Thyroid gland (tissue), 4 donors: ENCODE results near the gene TEX55. TPM values are rescaled to one million over a fixed set of nuclear protein-coding genes. Genes with fewer than 3 reads are reported as not detected.
"Not testable (repeated sequence)": the region's sequence is repeated elsewhere in the genome, so short reads cannot be mapped to it uniquely, and the experiment has no call there.

ENCODE experiments used
- DNase-seq, 2 donors: peaks; one replicate each; pipeline ENCODE4 v3.0.0-alpha.2; 2019
- H3K27ac ChIP-seq, 3 donors: fragments of 200-600 bp; sonication (generic); 1 replicate in 2 of 3; 2 replicates in 1 of 3; pipeline ENCODE4 v1.5.1; 2016 to 2019; ENCODE audit warnings: mild to moderate bottlenecking in 1 of 3, moderate library complexity in 1 of 3
- H3K27me3 ChIP-seq: fragments of 200-600 bp; sonication (generic); one replicate; pipeline ENCODE4 v1.5.1; 2019
- H3K36me3 ChIP-seq, 2 donors: fragments of 200-600 bp; sonication (generic); one replicate each; pipeline ENCODE4 v1.5.1; 2016 to 2019
- H3K4me1 ChIP-seq, 2 donors: fragments of 200-600 bp; sonication (generic); one replicate each; pipeline ENCODE4 v1.5.1; 2017 to 2019
- H3K4me3 ChIP-seq, 3 donors: fragments of 200-600 bp; sonication (generic); replicated peaks in 1 of 3; 1 replicate in 2 of 3; 2 replicates in 1 of 3; pipeline ENCODE4 v1.5.1; 2016; ENCODE audit warnings: mild to moderate bottlenecking in 1 of 3
- H3K9me3 ChIP-seq: fragments of 200-600 bp; sonication (generic); one replicate; pipeline ENCODE4 v1.5.1; 2017
- CTCF ChIP-seq, 6 experiments: fragments of 200-600 bp in 3 of 6; fragments of 450-650 bp in 3 of 6; sonication (generic) in 3 of 6; IDR thresholded peaks; one replicate each; pipeline ENCODE4 v1.5.1; 2016 to 2019; ENCODE audit warnings: antibody characterized with exemption in 6 of 6, mild to moderate bottlenecking in 2 of 6, inconsistent platforms in 1 of 6, moderate library complexity in 1 of 6
- POLR2A ChIP-seq, 2 donors: fragments of 450-650 bp; IDR thresholded peaks; one replicate each; pipeline ENCODE4 v1.6.1; 2017; ENCODE audit warnings: antibody characterized with exemption in 2 of 2, mild to moderate bottlenecking in 2 of 2, moderate library complexity in 1 of 2
- WGBS, 2 donors: methylation state at CpG; one replicate each; pipeline ENCODE4 v1.1.5; 2017; 5-methylcytosine and 5-hydroxymethylcytosine counted together
- intact Hi-C: fragments of 100-400 bp; cut with DNase I; formaldehyde crosslinking; loops from one replicate; pipeline ENCODE4 v1.15.1; 2023
- total RNA-seq, 4 donors: library from RNA; depleted of rRNA; stranded (reverse); fragments of >200 nt; gene quantifications; one replicate each; pipeline ENCODE4 v1.2.3, GENCODE V29; 2016

Gene TEX55
- under 1 TPM in 1 of 4 donors, not detected in 3; 0.27 TPM for total RNA-seq

GRCh38 chr3:119145500-119146167 lies at the start of gene TEX55:
Gene TEX55, plus strand, starts transcription at chr3:119146165. Its CDS starts 25 bp downstream, at chr3:119146190.
- intact Hi-C loops, result no loop called here
- no peaks in the 10 kb centered on the region for H3K27me3 ChIP-seq
- 82 to 84% methylated on average over 23 of the region's 23 CpGs for WGBS, 2 donors

GRCh38 chr3:119098003-119098402 lies 48.0 kb upstream of the TEX55 start:
- 97 to 100% methylated on average over 3 of the region's 3 CpGs for WGBS, 2 donors
- intact Hi-C loops, result loop anchor here (5.0 kb wide), 1 partner anchor 216 kb away; no protein-coding TSS in a partner anchor
- H3K36me3 ChIP-seq, result no peaks in the 10 kb centered on the region

More at GRCh38 chr3:119145500-119146167, at the start of gene TEX55:
- peak in 1 of 2 donors; percentile 7 for DNase-seq
- H3K9me3 ChIP-seq, result no peaks in the 10 kb centered on the region
- no peak within 1 kb of the TSS for H3K4me3 ChIP-seq
- TF ChIP-seq POLR2A (IDR thresholded peaks at IDR 0.05) (no peak), CTCF (IDR thresholded peaks at IDR 0.05) (peak in 3 of 6 experiments; percentile 22 to 52 (median 27))
- no peaks in the 10 kb centered on the region for H3K4me1 ChIP-seq
- no peak within 1 kb of the TSS for H3K27ac ChIP-seq
- H3K36me3 ChIP-seq, result no peaks in the 10 kb centered on the region

GRCh38 chr3:119098619-119099222 lies 47.2 kb upstream of the TEX55 start:
- Histone ChIP-seq H3K4me1 (no peaks in the 10 kb centered on the region), H3K27me3 (no peaks in the 10 kb centered on the region), H3K36me3 (no peaks in the 10 kb centered on the region), H3K4me3 (no peak overlapping the region), H3K27ac (no peak overlapping the region), H3K9me3 (no peaks in the 10 kb centered on the region)
- no peak for TF ChIP-seq POLR2A (IDR thresholded peaks at IDR 0.05)
- TF ChIP-seq CTCF (IDR thresholded peaks at IDR 0.05), result peak in 5 of 6 experiments; percentile 26 to 76 (median 74)
- 27 to 28% methylated on average over 3 of the region's 3 CpGs for WGBS, 2 donors
- intact Hi-C loops, result loop anchor here (5.0 kb wide), 1 partner anchor 216 kb away; no protein-coding TSS in a partner anchor
- DNase-seq, result no peak

More at GRCh38 chr3:119098003-119098402, 48.0 kb upstream of the TEX55 start:
- TF ChIP-seq CTCF (IDR thresholded peaks at IDR 0.05) (no peak), POLR2A (IDR thresholded peaks at IDR 0.05) (no peak)
- Histone ChIP-seq H3K4me1 (no peaks in the 10 kb centered on the region), H3K9me3 (no peaks in the 10 kb centered on the region), H3K27ac (no peak overlapping the region), H3K4me3 (no peak overlapping the region), H3K27me3 (no peaks in the 10 kb centered on the region)
- DNase-seq, result no peak

- Histone ChIP-seq H3K27me3 (no peaks in the 10 kb centered on the region), H3K27ac (no peak overlapping the region), H3K9me3 (no peaks in the 10 kb centered on the region), H3K36me3 (no peaks in the 10 kb centered on the region), H3K4me1 (no peaks in the 10 kb centered on the region), H3K4me3 (no peak overlapping the region)
- 60 to 78% methylated on average over 2 of the region's 2 CpGs for WGBS, 2 donors
- TF ChIP-seq POLR2A (IDR thresholded peaks at IDR 0.05) (no peak), CTCF (IDR thresholded peaks at IDR 0.05) (no peak)
- no peak for DNase-seq
- intact Hi-C loops, result loop anchor here (5.0 kb wide), 1 partner anchor 217 kb away; no protein-coding TSS in a partner anchor
Observed at GRCh38 chr3:119099785-119100184, 46.2 kb upstream of the TEX55 start.

GRCh38 chr3:119104031-119104430 lies 41.9 kb upstream of the TEX55 start:
- no peak overlapping the region for H3K27ac ChIP-seq
- 84 to 87% methylated on average over 4 of the region's 4 CpGs for WGBS, 2 donors
- intact Hi-C loops, result no loop called here

GRCh38 chr3:119118330-119118729 lies 27.6 kb upstream of the TEX55 start:
- H3K27ac ChIP-seq, intact Hi-C loops, H3K4me3 ChIP-seq, H3K36me3 ChIP-seq, DNase-seq, H3K4me1 ChIP-seq, H3K9me3 ChIP-seq, H3K27me3 ChIP-seq: not testable (repeated sequence)
- WGBS, 2 donors, result 44 to 59% methylated on average over 3 of the region's 3 CpGs

More at GRCh38 chr3:119104031-119104430, 41.9 kb upstream of the TEX55 start:
- no peaks in the 10 kb centered on the region for H3K36me3 ChIP-seq
- H3K4me1 ChIP-seq, result no peaks in the 10 kb centered on the region
- H3K27me3 ChIP-seq, result no peaks in the 10 kb centered on the region
- H3K4me3 ChIP-seq, result no peak overlapping the region
- no peaks in the 10 kb centered on the region for H3K9me3 ChIP-seq
- no peak for DNase-seq
- no peak for TF ChIP-seq CTCF (IDR thresholded peaks at IDR 0.05)
- no peak for TF ChIP-seq POLR2A (IDR thresholded peaks at IDR 0.05)
